Fibroblast of peridontal ligament (primary cell): ENCODE measurements around the gene NRIP2.
"Not testable (repeated sequence)": the region's sequence is repeated elsewhere in the genome, so short reads cannot be mapped to it uniquely, and the experiment has no call there.

Experiments
- DNase-seq: peaks from one replicate; pipeline ENCODE4 v3.0.0-alpha.2; 2010; ENCODE audit errors: extremely low read depth

NRIP2 gene

GRCh38 chr12:2834581-2835491 is at the start of gene NRIP2:
Gene NRIP2 (minus strand): TSS chr12:2835035. CDS start chr12:2834983, 52 bp downstream.
- DNase-seq = peak; percentile 68

GRCh38 chr12:2879853-2880252 is 45.0 kb upstream of the NRIP2 start:
- DNase-seq = no peak

- DNase-seq = peak; percentile 68
Observed at GRCh38 chr12:2877953-2878732, 43.3 kb upstream of the NRIP2 start.

DNA sequence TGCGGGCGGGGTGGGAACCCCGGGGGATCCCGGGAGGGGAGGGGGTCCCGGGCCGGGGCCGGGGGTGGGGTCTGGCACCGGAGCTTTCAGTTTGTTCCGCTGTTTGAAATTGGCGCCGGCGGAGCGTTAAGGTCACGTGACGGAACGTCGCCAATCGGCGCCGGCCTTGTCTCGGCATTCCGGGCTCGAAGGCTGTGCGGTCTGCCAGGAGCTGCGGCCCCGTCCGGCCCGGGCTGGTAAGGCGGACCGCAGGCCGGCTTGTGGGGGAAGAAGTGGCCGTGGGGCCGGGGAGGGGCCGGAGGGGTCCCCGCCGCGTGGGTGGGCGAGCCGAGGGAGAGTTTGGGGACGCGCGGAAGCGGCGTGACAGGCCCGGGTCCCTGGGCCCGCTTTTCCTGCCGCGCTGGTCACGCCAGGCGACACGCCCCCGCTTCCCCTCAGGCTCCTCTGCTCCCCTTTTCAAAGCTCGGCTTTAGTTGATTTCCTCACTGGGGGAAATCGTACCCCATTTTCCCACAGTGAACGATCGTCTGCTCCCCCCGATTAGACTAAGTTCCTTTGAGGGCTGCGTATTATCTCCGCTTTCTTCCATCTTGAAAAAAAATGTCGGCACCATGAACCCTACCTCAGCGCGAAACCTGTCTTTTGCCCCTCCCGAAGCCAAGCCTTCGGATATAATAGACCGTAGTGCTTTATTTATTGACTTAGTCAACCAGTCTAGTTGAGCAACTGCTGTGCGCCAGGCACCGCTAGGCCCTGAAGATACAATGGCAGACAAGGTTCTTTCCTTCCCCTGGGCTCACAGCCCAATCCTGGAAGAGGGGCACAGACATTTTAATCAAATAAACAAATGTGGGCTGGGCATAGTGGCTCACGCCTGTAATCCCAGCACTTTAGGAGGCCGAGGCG is 42.5 kb upstream of the NRIP2 start, which contains the start of the genes FOXM1 and RHNO1:
FOXM1 (minus strand) TSS at position 128 of the 906 bp plus-strand sequence. CDS start 2,696 bp downstream, outside the sequence.
RHNO1 (plus strand) TSS at position 177 of the 906 bp plus-strand sequence. CDS start 8,144 bp downstream, outside the sequence.
- DNase-seq = peak; percentile 86

DNA sequence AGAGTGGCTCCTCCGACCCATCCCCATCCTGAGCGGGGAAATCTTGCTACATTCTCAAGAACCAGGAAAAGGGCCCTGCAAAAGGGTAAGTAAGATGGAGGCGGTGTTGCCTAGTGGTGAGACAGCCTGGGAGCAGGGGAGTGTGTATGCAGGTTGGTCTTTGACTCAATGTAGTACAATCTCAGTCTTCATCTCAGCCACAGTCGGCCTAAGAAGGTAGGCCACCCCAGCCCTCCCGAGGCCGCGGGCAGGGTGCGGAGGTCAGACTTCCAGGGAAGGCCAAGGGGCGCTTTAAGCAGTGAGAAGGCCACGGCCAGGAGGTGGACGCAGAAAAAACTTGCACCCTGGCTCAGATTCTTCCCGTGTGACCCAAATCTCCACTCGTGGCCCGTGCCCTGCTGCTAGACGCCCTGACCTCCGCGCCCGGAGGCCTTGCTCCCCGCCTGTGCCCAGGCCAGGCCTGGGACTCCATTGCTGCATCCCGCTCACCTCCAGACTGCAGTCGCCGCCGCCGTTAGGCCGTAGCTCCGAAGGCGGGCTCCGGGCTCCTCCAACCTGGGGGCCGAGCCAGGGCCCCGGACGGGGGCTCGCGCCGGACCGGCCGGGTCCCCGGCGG is 41.7 kb upstream of the NRIP2 start:
- DNase-seq = peak; percentile 24

DNA sequence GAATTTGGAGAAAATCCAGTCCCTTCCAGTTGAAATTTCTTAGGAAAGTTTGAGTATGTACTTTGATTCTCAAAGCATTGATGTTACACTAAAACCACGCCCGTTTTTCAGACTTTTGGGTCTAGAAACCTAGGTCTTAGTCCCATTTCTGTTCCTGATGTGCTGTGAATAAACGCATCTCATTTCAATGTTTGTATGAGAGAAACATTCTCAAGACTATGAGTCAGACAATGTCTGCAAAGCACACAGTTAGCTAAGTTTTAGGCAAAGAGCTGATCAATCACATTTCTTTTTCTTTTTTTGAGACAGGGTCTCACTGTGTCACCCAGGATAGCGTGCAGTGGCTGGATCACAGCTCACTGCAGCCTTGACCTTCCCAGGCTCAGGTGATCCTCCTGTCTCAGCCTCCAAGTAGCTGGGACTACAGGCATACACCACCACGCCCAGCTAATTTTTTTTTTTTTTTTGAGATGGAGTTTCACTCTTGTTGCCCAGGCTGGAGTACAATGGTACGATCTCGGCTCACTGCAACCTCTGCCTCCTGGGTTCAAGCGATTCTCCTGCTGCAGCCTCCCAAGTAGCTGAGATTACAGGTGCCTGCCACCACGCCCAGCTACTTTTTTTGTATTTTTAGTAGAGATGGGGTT is 34.3 kb upstream of the NRIP2 start:
- peak; percentile 68 for DNase-seq

DNA sequence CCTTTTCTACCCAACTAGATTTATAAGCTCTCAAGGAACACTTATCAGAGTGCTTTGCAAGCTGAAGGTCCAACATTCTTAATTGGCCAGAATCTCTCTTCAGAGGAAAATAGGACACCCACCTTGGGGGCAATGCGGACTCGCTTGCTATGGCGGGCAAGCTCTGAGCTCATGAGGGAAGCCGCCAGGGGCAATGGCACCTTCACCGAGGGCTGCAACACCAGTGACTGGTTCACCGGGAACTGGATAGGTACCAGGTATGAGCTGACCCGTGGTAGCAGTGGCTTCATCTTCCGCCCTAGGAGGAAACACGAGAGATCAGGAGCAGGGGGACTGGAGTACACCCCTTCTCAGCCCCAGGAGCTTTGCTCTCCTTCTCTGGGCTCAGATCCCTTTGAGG is 29.4 kb upstream of the NRIP2 start:
- no peak for DNase-seq

DNA sequence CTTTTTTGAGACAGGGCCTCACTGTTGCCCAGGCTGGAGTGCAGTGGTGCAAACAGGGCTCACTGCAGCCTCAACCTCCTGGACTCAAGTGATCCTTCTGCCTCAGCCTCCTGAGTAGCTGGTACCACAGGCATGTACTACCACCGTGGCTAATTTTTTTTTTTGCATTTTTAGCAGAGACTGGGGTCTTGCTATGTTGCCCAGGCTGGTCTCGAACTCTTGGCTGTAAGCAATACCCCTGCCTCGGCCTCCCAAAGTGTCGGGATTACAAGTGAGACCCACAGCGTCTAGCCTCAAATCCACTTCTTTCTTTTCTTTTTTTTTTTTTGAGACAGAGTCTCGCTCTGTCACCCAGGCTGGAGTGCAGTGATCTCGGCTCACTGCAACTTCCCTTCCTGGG is 28.6 kb upstream of the NRIP2 start:
- not testable (repeated sequence) for DNase-seq

DNA sequence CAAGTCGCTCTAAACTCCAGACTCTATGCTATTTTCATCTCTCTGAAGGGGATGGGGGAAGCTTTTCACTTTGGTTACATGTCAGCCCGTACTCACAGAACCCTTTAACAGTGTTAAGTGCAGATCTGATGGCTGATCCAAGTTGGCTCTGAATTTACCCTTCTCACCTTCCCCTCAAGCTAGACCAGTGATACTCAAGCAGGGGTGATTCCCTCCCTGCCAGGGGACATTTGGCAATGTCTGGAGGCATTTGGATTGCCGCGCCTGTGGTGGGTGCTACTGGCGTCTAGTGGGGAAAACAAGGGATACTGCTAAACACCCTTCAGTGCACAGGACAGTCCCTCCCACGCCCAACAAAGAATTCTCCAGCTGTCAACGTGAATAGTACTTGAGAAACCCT is 28.0 kb upstream of the NRIP2 start:
- no peak for DNase-seq

DNA sequence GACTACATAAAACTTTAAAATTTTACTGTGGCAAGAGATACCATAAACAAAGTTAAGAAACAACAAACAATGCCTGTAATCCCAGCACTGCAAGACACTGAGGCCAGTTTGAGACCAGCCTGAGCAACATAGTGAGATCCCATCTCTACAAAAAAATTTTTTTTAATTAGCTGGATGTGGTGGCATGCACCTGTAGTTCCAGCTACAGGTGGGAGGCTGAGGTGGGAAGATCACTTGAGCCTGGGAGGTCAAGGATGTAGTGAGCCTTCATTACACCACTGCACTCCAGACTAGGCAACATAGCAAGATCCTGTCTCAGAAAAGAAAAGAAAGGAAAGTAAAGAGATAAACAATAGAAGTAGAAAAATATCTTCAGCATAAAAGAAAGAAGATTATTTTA is 25.3 kb upstream of the NRIP2 start:
- no peak for DNase-seq

DNA sequence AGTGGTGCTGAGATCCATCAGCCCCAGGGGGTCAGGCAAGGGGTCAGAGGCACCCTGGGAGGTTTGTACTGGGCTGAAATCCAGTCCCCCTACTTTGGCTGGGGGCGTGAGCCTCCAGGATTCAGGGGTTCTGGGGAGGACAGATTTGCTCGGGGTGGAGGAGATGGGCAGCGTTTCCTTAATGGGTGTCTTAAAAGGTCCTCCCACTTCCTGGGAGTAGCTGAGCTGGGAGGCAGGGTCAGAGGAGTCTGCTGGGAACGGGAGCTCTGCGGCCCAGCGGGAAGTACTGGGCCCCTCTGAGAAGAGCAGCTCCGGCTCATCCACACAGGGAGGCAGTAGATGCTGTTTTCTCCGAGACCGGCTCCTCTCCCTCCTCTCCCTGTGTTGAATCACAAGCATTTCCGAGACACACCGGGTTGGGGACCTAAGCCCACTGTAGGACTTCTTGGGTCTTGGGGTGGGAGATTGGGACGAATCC is 24.1 kb upstream of the NRIP2 start:
- DNase-seq = no peak

DNA sequence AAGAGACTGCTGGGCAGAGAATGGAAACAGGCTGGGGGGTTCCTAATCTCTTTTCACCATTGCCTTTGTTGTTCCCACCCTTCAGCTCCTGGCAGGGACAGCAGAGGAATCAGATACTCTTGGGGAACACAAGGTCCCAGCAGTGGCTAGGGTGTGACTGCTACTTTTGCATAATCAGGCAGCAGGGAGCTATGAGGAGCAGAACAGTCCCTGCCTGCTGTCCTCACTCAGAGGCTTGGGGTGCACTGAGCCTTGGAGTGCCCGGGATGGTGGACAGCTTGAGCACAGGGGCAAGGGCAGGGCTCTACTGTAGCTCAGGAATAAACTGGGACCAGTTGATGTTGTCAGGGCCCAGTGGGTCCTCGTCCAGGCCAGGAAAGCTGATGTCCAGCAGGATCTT is 23.5 kb upstream of the NRIP2 start:
- no peak for DNase-seq

DNA sequence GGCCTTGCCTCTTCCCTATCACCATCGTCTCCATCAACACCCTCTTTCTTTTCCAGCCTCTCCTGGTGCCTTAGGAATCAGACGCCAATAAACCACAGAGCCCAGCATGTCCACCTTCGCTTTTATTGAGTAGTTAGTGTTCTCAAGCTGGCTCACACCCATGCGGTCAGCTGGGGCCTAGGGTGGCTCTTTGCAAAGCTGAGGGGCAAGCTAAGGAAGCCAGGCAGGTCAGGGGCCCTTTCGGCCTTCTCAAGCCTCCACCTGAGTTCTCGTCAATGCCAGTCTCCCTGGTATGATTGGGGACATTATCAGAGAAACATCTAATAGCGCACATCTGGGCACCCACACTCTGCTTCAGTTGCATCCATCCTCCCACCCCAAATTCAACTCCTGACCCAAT is 22.7 kb upstream of the NRIP2 start:
- DNase-seq = no peak

- DNase-seq = no peak
Observed at GRCh38 chr12:2857021-2857431, 22.2 kb upstream of the NRIP2 start, which contains the start of gene TEX52. Gene TEX52 (minus strand): TSS chr12:2857039. CDS start chr12:2857026, 13 bp downstream.

GRCh38 chr12:2856051-2856450 is 21.2 kb upstream of the NRIP2 start:
- DNase-seq = no peak

- no peak for DNase-seq
Observed at GRCh38 chr12:2855546-2855945, 20.7 kb upstream of the NRIP2 start.

GRCh38 chr12:2854669-2855453 is 20.0 kb upstream of the NRIP2 start:
- no peak for DNase-seq

DNA sequence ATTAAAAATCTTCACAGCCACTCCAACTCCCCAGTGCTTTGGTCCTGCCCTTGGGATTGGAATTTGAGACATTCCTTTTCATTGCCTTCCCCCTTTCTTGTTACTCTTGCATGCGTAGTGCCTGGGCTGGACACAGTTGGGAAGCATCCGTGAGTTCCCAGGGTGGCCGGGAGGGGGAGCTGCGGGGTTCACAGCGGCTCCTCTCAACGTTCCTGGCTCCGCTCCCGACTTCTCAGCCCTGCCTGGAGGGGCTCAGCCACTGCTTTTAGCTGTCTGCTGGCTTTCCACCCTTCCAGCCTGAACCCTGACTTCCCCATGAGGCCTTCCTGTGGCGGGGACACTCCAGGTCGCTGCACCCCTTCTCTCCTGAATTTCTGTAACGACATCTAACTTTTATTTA is 18.8 kb upstream of the NRIP2 start:
- peak; percentile 69 for DNase-seq

GRCh38 chr12:2851931-2852330 is 17.1 kb upstream of the NRIP2 start:
- no peak for DNase-seq
